ENCODE measurements around the gene SHC4.

The SHC4 gene

DNA sequence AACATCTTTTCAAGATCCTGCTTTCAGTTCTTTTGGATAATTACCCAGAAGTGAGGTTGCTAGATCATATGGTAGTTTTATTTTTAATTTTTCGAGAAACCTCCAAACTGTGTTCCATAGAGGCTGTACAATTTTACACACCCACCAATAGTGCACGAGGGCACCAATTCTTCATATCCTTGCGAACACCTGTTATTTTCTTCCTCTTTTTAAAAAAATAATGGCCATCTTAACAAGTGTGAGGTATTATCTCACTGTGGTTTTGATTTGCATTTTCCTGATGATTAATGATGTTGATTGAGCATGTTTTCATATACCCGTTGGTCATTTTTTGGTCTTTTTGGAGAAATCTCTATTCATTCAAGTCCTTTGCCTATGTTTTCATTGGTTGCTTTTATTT, 135.2 kb downstream of the SHC4 start:
- TF ChIP-seq, protein P1, sequence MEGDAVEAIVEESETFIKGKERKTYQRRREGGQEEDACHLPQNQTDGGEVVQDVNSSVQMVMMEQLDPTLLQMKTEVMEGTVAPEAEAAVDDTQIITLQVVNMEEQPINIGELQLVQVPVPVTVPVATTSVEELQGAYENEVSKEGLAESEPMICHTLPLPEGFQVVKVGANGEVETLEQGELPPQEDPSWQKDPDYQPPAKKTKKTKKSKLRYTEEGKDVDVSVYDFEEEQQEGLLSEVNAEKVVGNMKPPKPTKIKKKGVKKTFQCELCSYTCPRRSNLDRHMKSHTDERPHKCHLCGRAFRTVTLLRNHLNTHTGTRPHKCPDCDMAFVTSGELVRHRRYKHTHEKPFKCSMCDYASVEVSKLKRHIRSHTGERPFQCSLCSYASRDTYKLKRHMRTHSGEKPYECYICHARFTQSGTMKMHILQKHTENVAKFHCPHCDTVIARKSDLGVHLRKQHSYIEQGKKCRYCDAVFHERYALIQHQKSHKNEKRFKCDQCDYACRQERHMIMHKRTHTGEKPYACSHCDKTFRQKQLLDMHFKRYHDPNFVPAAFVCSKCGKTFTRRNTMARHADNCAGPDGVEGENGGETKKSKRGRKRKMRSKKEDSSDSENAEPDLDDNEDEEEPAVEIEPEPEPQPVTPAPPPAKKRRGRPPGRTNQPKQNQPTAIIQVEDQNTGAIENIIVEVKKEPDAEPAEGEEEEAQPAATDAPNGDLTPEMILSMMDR (IDR thresholded peaks at IDR 0.05; ENCODE audit: insufficient read depth, missing control alignments) = no peak
- FAIRE-seq (no peak), DNase-seq (ENCODE audit: insufficient read length, low spot score) (no peak)

GRCh38 chr15:48825075-48825474, 138.6 kb downstream of the SHC4 start:
- DNase-seq (ENCODE audit: insufficient read length, low spot score) (no peak), FAIRE-seq (no peak)
- TF ChIP-seq, protein P1 (IDR thresholded peaks at IDR 0.05; ENCODE audit: insufficient read depth, missing control alignments) = no peak

DNA sequence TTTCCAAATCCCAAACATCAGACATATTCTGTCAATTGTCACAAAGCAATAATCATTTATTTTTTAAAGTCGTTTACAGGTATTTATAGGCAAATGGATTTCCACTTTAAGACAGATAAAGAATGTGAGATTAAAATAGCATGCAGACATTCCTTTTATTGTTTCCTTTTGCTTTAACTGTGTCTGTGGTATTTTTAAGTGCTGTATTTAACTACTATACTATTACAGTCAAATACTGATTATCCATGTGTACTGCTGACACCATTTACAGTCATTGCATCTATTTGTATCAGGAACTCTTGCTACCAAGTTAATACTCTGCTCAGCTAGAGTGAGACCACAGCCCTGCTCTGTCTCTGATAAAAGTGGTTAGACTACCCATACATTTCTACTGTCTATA, 140.0 kb downstream of the SHC4 start:
- TF ChIP-seq, protein P1 (IDR thresholded peaks at IDR 0.05; ENCODE audit: insufficient read depth, missing control alignments) = no peak
- FAIRE-seq (no peak), DNase-seq (ENCODE audit: insufficient read length, low spot score) (no peak)

- DNase-seq (ENCODE audit: insufficient read length, low spot score) (no peak), FAIRE-seq (no peak)
- TF ChIP-seq, protein P1 (IDR thresholded peaks at IDR 0.05; ENCODE audit: insufficient read depth, missing control alignments) = no peak
Observed at GRCh38 chr15:48823237-48823636, 140.5 kb downstream of the SHC4 start.

DNA sequence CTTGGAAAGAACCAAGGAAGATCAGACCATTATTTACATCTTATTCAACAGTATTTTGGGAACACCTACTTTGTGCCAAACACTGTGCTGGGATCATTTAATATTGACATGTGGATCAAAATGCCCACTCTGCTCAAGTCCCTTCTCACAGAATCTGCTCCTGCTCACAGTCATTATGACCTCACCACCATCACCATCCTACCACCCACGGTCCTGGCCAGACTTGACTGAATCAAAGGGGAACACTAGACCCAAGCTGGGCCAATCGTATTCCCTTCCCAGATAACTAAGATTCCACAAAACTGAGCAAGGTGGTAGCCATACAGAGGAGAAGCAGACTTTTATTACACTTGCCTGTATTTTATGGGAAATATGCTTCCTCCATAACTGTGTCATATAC, 149.4 kb downstream of the SHC4 start:
- TF ChIP-seq, protein P1 (IDR thresholded peaks at IDR 0.05; ENCODE audit: insufficient read depth, missing control alignments) = no peak
- DNase-seq (ENCODE audit: insufficient read length, low spot score) (no peak), FAIRE-seq (no peak)

DNA sequence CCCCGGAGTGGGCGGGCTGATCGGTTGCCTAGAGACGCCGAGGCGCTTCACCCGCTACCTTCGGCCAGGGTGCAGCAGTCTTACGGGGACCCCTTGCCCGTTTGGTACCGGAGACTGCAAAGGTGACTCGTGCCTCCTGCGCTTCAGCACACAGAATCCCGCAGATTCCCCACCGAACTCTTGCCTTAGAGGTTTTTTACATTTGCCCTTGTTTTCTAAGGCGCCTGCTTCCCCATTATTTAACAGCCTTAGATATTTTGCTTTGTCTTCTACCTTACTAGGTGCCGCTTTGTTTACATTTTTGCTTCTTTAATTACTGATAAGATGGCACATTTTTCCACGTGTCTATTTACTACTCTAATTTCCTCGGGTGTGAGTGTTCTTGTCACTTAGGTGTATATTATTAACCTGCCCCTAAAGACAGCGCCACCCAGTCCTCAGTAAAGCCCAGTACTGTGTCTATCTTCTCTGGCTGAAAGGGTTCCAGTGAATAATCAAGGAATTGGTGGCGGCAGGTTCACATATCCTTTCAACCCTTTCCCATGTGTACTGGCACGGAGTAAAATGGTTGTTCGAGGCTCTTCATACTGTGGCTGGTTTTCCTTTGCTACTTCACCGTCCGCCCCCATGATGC, 152.3 kb downstream of the SHC4 start:
- FAIRE-seq (no peak), DNase-seq (ENCODE audit: insufficient read length, low spot score) (no peak)
- TF ChIP-seq, protein P1 (IDR thresholded peaks at IDR 0.05; ENCODE audit: insufficient read depth, missing control alignments) = peak; percentile 6

DNA sequence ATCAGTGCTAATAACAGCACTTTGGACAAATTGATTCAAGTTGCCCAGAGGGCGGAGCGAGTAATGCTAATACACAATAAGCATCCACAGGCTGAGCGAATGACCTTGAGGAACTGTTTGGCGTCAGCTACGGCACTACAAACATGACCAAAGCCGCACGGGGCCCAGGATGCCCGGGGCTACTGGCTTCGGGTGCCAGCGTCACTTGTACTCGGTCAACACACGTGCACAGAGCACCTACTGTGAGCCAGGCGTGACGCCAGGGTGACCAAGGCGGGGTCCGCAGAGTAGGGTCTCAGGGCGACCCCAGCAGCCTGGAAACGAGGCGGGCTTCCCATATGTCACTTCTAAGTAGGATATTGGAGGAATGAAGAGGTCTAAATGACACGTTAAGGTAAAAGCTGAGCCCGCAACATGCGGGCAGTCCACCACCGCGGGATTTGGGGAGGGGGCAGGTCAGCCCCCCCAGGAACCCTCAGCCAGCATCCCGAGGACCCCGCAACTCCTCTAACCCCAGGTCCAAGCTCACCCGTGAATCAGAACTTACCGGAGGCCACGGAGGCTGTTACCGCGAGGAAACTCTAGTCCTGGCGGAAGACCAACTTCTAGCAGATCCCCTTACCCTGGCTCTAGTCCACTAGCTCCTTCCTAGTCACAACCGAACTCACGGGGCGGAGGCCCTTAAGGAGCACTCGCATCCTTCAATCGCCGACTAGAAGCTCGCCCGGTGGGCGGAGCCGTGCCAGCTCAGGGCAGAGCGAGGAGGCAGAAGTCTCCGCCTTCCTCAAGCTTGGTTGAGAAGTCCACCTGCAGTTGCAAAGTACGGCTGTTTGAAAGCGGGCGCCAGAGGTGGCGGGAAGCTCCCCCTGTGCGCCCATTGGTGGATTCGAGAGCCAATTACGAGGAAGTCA, 153.1 kb downstream of the SHC4 start, which contains the start of gene CEP152:
Gene CEP152 (minus strand): TSS at position 656 of the 911 bp plus-strand sequence. CDS start 5,420 bp downstream, outside the sequence.
- no peak for FAIRE-seq
- DNase-seq (ENCODE audit: insufficient read length, low spot score) = peak; percentile 37
- TF ChIP-seq, protein P1 (IDR thresholded peaks at IDR 0.05; ENCODE audit: insufficient read depth, missing control alignments) = no peak
